Suprapubic skin (tissue), 4 donors: ENCODE measurements around the gene PDE4D.

ENCODE experiments used
- POLR2A ChIP-seq, 2 donors: fragments of 450-650 bp; IDR thresholded peaks; one replicate each; pipeline ENCODE4 v1.6.1; 2017; ENCODE audit warnings: antibody characterized with exemption in 2 of 2, mild to moderate bottlenecking in 2 of 2, moderate library complexity in 2 of 2
- POLR2AphosphoS5 ChIP-seq, 3 donors: sonication (generic); formaldehyde crosslinking; IDR thresholded peaks; one replicate each; pipeline ENCODE4 v1.6.1; 2017; ENCODE audit warnings: antibody characterized with exemption in 3 of 3
- TF ChIP-seq, protein P1 (sequence below), 2 donors: fragments of 200-600 bp in 1 of 2; fragments of 450-650 bp in 1 of 2; sonication (generic) in 1 of 2; IDR thresholded peaks; one replicate each; pipeline ENCODE4 v1.5.1; 2016 to 2019; ENCODE audit warnings: antibody characterized with exemption in 2 of 2, mild to moderate bottlenecking in 1 of 2, moderate library complexity in 1 of 2

GRCh38 chr5:59791617-59792016 lies 101.9 kb downstream of the PDE4D start:
- TF ChIP-seq, protein P1, sequence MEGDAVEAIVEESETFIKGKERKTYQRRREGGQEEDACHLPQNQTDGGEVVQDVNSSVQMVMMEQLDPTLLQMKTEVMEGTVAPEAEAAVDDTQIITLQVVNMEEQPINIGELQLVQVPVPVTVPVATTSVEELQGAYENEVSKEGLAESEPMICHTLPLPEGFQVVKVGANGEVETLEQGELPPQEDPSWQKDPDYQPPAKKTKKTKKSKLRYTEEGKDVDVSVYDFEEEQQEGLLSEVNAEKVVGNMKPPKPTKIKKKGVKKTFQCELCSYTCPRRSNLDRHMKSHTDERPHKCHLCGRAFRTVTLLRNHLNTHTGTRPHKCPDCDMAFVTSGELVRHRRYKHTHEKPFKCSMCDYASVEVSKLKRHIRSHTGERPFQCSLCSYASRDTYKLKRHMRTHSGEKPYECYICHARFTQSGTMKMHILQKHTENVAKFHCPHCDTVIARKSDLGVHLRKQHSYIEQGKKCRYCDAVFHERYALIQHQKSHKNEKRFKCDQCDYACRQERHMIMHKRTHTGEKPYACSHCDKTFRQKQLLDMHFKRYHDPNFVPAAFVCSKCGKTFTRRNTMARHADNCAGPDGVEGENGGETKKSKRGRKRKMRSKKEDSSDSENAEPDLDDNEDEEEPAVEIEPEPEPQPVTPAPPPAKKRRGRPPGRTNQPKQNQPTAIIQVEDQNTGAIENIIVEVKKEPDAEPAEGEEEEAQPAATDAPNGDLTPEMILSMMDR (IDR thresholded peaks at IDR 0.05) = no peak
- TF ChIP-seq POLR2AphosphoS5 (IDR thresholded peaks at IDR 0.05) (no peak), POLR2A (IDR thresholded peaks at IDR 0.05) (no peak)
